IMR-90 (cell line): ENCODE results near the gene VDAC1.

Experiments
- BHLHE40 ChIP-seq: fragments of 150-350 bp; IDR thresholded peaks from 2 replicates; pipeline ENCODE4 v1.6.1; 2016; ENCODE audit warnings: mild to moderate bottlenecking, low read depth, low read length
- CHD1 ChIP-seq: IDR thresholded peaks from 2 replicates; pipeline ENCODE4 v1.6.1; 2012; ENCODE audit warnings: low read depth, low read length, improper control_type of control experiment
- FOS ChIP-seq: fragments of 150-350 bp; IDR thresholded peaks from 2 replicates; pipeline ENCODE4 v1.6.1; 2016; ENCODE audit warnings: low read depth, low read length
- MXI1 ChIP-seq: IDR thresholded peaks from 2 replicates; pipeline ENCODE4 v1.6.1; 2012; ENCODE audit warnings: low read depth, mild to moderate bottlenecking, low read length, moderate library complexity, borderline replicate concordance
- POLR2A ChIP-seq: IDR thresholded peaks from 2 replicates; pipeline ENCODE4 v1.6.1; 2012; ENCODE audit warnings: mild to moderate bottlenecking, low read depth, low read length
- RAD21 ChIP-seq: IDR thresholded peaks from 2 replicates; pipeline ENCODE4 v1.6.1; 2012; ENCODE audit warnings: low read length, improper control_type of control experiment
- TF ChIP-seq, protein P1 (sequence below): conservative IDR thresholded peaks from 2 replicates; pipeline ENCODE4 v1.5.1; 2012; ENCODE audit warnings: mild to moderate bottlenecking, low read depth, low read length, improper control_type of control experiment
- TF ChIP-seq, protein P2 (sequence below): fragments of 150-350 bp; IDR thresholded peaks from 2 replicates; pipeline ENCODE4 v1.6.1; 2017; ENCODE audit warnings: mild to moderate bottlenecking, antibody characterized with exemption, low read length, low read depth
- TF ChIP-seq, protein P3 (sequence below): fragments of 150-350 bp; IDR thresholded peaks from 2 replicates; pipeline ENCODE4 v1.6.1; 2016; ENCODE audit warnings: low read depth, mild to moderate bottlenecking, low read length, moderate library complexity, borderline replicate concordance

DNA sequence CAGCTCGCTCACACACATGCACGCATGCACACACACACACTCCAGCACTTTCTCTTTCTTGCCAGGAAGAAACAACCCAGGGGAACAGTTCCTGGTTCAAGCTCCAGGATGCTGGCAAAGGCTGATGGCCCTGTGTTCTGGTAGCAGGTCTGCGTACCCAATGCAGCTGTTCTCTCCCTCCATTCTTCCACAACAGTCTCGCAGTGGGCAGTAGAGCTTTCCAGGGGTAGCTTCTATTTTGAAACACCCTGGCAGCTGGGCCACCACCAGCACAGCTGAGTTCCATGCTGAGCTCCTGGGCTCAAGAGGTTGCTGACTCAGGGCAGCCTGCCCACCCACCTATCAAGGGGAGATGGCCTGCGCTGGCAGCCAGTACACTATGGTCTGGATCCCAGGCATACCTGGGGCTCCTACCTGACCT lies 4.7 kb downstream of the VDAC1 start:
- TF ChIP-seq, protein P1, sequence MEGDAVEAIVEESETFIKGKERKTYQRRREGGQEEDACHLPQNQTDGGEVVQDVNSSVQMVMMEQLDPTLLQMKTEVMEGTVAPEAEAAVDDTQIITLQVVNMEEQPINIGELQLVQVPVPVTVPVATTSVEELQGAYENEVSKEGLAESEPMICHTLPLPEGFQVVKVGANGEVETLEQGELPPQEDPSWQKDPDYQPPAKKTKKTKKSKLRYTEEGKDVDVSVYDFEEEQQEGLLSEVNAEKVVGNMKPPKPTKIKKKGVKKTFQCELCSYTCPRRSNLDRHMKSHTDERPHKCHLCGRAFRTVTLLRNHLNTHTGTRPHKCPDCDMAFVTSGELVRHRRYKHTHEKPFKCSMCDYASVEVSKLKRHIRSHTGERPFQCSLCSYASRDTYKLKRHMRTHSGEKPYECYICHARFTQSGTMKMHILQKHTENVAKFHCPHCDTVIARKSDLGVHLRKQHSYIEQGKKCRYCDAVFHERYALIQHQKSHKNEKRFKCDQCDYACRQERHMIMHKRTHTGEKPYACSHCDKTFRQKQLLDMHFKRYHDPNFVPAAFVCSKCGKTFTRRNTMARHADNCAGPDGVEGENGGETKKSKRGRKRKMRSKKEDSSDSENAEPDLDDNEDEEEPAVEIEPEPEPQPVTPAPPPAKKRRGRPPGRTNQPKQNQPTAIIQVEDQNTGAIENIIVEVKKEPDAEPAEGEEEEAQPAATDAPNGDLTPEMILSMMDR, result no peak
- TF ChIP-seq, protein P2, sequence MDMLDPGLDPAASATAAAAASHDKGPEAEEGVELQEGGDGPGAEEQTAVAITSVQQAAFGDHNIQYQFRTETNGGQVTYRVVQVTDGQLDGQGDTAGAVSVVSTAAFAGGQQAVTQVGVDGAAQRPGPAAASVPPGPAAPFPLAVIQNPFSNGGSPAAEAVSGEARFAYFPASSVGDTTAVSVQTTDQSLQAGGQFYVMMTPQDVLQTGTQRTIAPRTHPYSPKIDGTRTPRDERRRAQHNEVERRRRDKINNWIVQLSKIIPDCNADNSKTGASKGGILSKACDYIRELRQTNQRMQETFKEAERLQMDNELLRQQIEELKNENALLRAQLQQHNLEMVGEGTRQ, result no peak
- TF ChIP-seq POLR2A (no peak), CHD1 (no peak), FOS (no peak), MXI1 (no peak), BHLHE40 (no peak), RAD21 (no peak)
- TF ChIP-seq, protein P3, sequence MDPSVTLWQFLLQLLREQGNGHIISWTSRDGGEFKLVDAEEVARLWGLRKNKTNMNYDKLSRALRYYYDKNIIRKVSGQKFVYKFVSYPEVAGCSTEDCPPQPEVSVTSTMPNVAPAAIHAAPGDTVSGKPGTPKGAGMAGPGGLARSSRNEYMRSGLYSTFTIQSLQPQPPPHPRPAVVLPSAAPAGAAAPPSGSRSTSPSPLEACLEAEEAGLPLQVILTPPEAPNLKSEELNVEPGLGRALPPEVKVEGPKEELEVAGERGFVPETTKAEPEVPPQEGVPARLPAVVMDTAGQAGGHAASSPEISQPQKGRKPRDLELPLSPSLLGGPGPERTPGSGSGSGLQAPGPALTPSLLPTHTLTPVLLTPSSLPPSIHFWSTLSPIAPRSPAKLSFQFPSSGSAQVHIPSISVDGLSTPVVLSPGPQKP, result no peak
